Lower lobe of right lung (tissue), 2 donors: ENCODE results near the gene IFT22. TPM values are rescaled to one million over a fixed set of nuclear protein-coding genes. Genes with fewer than 3 reads are reported as not detected.

ENCODE experiments used
- ATAC-seq, 2 donors: fragments of 200-7000 bp; cut with Tn5 transposase; one replicate each; pipeline ENCODE4 v1.9.1; 2020 to 2022; ENCODE audit warnings: mild to moderate bottlenecking in 2 of 2, moderate library complexity in 2 of 2
- DNase-seq: peaks from one replicate; pipeline ENCODE4 v3.0.0-alpha.2; 2020
- H3K27ac ChIP-seq: fragments of 200-600 bp; one replicate; pipeline ENCODE4 v1.8.0; 2022
- H3K27me3 ChIP-seq: fragments of 200-600 bp; one replicate; pipeline ENCODE4 v1.8.0; 2022; ENCODE audit warnings: low read depth
- H3K36me3 ChIP-seq: fragments of 200-600 bp; one replicate; pipeline ENCODE4 v1.8.0; 2022; ENCODE audit warnings: mild to moderate bottlenecking
- H3K4me1 ChIP-seq: fragments of 200-600 bp; one replicate; pipeline ENCODE4 v1.8.0; 2022
- H3K4me3 ChIP-seq: fragments of 200-600 bp; one replicate; pipeline ENCODE4 v1.8.0; 2022; ENCODE audit warnings: mild to moderate bottlenecking
- H3K9me3 ChIP-seq: fragments of 200-600 bp; one replicate; pipeline ENCODE4 v1.8.0; 2022
- intact Hi-C: fragments of 100-400 bp; cut with DNase I; formaldehyde crosslinking; loops from one replicate; pipeline ENCODE4 v1.11.0; 2022
- total RNA-seq: library from RNA; stranded (reverse); fragmentation: NEBNext Ultra II Directional; extraction: Animal tissue kit (Norgen Biotek cat#: 25700); gene quantifications from one replicate; pipeline ENCODE4 v1.2.1, GENCODE V29; 2021
- TF ChIP-seq, protein P1 (sequence below): fragments of 200-600 bp; IDR thresholded peaks from one replicate; pipeline ENCODE4 v1.8.0; 2022; ENCODE audit warnings: antibody characterized with exemption, mild to moderate bottlenecking
- donor health status: DM: no; HTN: yes; CAD: no; lungs with severe emphysema.

Gene IFT22
- total RNA-seq, 1 donor from 2014 or later, result 19.4 TPM

DNA sequence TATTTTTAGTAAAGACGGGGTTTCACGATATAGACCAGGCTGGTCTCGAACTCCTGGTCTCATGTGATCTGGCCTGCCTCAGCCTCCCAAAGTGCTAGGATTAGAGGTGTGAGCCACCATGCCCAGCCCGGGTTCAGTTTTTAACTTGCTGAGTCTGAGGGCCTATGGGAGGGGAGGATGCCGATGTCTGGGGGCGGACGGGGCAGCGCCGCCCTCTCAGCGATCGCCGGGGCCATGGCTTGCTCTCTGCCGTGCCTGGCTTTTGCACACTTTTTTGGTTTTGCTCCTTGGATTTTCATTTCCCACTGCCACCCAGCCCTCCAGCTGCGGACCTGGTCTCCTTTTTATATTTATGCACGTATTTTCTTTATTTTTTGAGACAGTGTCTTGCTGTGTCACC is 25.9 kb upstream of the IFT22 start:
- no peak overlapping the region for H3K4me3 ChIP-seq
- ATAC-seq (no peak), DNase-seq (no peak)
- peaks cover 5% of the 10 kb centered on the region for H3K4me1 ChIP-seq
- no peaks in the 10 kb centered on the region for H3K27me3 ChIP-seq
- intact Hi-C loops, result no loop called here
- H3K27ac ChIP-seq, result no peak overlapping the region
- no peaks in the 10 kb centered on the region for H3K9me3 ChIP-seq
- TF ChIP-seq, protein P1, sequence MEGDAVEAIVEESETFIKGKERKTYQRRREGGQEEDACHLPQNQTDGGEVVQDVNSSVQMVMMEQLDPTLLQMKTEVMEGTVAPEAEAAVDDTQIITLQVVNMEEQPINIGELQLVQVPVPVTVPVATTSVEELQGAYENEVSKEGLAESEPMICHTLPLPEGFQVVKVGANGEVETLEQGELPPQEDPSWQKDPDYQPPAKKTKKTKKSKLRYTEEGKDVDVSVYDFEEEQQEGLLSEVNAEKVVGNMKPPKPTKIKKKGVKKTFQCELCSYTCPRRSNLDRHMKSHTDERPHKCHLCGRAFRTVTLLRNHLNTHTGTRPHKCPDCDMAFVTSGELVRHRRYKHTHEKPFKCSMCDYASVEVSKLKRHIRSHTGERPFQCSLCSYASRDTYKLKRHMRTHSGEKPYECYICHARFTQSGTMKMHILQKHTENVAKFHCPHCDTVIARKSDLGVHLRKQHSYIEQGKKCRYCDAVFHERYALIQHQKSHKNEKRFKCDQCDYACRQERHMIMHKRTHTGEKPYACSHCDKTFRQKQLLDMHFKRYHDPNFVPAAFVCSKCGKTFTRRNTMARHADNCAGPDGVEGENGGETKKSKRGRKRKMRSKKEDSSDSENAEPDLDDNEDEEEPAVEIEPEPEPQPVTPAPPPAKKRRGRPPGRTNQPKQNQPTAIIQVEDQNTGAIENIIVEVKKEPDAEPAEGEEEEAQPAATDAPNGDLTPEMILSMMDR, result no peak
- no peaks in the 10 kb centered on the region for H3K36me3 ChIP-seq

GRCh38 chr7:101342892-101343291 is 21.3 kb upstream of the IFT22 start:
- Histone ChIP-seq H3K36me3 (no peaks in the 10 kb centered on the region), H3K4me1 (no peaks in the 10 kb centered on the region), H3K27ac (no peak overlapping the region), H3K9me3 (no peaks in the 10 kb centered on the region), H3K4me3 (no peak overlapping the region), H3K27me3 (no peaks in the 10 kb centered on the region)
- ATAC-seq (no peak), DNase-seq (no peak)
- intact Hi-C loops, result no loop called here
- TF ChIP-seq, protein P1, result no peak

DNA sequence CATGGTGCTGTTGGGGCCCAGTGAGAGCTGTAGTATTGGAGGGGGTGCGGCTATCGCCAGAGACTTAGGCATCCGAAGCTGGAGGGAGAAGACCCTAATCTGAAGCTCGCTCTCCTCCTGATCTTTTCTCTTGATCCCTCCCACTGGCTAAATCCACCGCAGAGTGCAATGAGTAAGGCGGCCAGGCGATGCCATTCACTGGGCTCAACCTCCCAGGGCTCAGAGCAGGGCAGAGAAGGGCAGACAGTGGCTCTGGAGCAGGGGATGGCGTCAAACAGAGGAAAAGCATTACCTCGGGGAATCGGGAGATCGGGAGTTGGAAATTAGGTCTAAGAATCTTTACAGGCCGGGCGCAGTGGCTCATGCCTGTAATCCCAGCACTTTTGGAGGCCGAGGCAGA is 18.8 kb upstream of the IFT22 start:
- Histone ChIP-seq H3K27ac (no peak overlapping the region), H3K9me3 (no peaks in the 10 kb centered on the region), H3K4me3 (no peak overlapping the region), H3K27me3 (no peaks in the 10 kb centered on the region), H3K36me3 (no peaks in the 10 kb centered on the region), H3K4me1 (no peaks in the 10 kb centered on the region)
- TF ChIP-seq, protein P1, result no peak
- intact Hi-C loops, result no loop called here
- DNase-seq (no peak), ATAC-seq (no peak)

- H3K27ac ChIP-seq, result no peak overlapping the region
- intact Hi-C loops, result no loop called here
- no peak for ATAC-seq
- H3K9me3 ChIP-seq, result no peaks in the 10 kb centered on the region
- H3K4me3 ChIP-seq, result no peak overlapping the region
- no peaks in the 10 kb centered on the region for H3K36me3 ChIP-seq
- TF ChIP-seq, protein P1, result no peak
- H3K27me3 ChIP-seq, result no peaks in the 10 kb centered on the region
- DNase-seq, result no peak
- no peaks in the 10 kb centered on the region for H3K4me1 ChIP-seq
Observed at GRCh38 chr7:101333912-101334311, 12.3 kb upstream of the IFT22 start.

GRCh38 chr7:101332026-101332425 is 10.4 kb upstream of the IFT22 start:
- intact Hi-C loops, result no loop called here
- no peaks in the 10 kb centered on the region for H3K4me1 ChIP-seq
- H3K27ac ChIP-seq, result no peak overlapping the region
- TF ChIP-seq, protein P1, result no peak
- H3K4me3 ChIP-seq, result no peak overlapping the region
- no peak for ATAC-seq
- no peaks in the 10 kb centered on the region for H3K27me3 ChIP-seq
- no peak for DNase-seq
- no peaks in the 10 kb centered on the region for H3K9me3 ChIP-seq
- H3K36me3 ChIP-seq, result no peaks in the 10 kb centered on the region

- H3K27me3 ChIP-seq, result peaks cover 3% of the 10 kb centered on the region
- TF ChIP-seq, protein P1, result no peak
- H3K4me1 ChIP-seq, result no peaks in the 10 kb centered on the region
- H3K4me3 ChIP-seq, result no peak overlapping the region
- no peaks in the 10 kb centered on the region for H3K36me3 ChIP-seq
- H3K9me3 ChIP-seq, result no peaks in the 10 kb centered on the region
- intact Hi-C loops, result no loop called here
- DNase-seq (no peak), ATAC-seq (no peak)
- no peak overlapping the region for H3K27ac ChIP-seq
Observed at GRCh38 chr7:101330011-101330484, 8.4 kb upstream of the IFT22 start.
